ENCODE data around the gene LONRF3.

DNA sequence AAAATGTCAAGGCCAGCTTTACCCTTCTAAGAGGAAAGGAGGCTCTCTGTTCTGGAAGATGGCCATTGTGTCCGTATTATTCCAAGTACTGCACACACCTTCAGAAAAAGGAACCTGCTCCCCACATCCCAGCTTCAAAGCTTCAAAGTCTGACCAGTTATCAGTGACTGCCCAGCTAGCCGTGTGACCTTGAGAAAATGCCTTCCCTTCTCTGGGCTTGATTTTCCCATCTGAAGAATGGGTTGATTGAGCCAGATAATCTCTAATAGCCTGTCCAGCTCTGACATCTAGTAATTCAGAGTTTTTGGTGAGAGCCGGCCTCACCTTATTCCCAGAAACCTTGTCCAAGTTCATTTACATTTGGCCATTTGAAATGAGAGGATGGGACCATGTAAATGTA is 3.0 kb downstream of the LONRF3 start:
- TF ChIP-seq POLR2A (IDR thresholded peaks at IDR 0.05) = no peak
- TF ChIP-seq, protein P1, sequence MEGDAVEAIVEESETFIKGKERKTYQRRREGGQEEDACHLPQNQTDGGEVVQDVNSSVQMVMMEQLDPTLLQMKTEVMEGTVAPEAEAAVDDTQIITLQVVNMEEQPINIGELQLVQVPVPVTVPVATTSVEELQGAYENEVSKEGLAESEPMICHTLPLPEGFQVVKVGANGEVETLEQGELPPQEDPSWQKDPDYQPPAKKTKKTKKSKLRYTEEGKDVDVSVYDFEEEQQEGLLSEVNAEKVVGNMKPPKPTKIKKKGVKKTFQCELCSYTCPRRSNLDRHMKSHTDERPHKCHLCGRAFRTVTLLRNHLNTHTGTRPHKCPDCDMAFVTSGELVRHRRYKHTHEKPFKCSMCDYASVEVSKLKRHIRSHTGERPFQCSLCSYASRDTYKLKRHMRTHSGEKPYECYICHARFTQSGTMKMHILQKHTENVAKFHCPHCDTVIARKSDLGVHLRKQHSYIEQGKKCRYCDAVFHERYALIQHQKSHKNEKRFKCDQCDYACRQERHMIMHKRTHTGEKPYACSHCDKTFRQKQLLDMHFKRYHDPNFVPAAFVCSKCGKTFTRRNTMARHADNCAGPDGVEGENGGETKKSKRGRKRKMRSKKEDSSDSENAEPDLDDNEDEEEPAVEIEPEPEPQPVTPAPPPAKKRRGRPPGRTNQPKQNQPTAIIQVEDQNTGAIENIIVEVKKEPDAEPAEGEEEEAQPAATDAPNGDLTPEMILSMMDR (IDR thresholded peaks at IDR 0.05) = no peak
